Activated naive CD8-positive, alpha-beta T cell (primary cell): ENCODE results near the gene GTSE1.

Experiments
- H3K27ac Mint-ChIP-seq: one replicate; pipeline ENCODE4 v1.8.0; 2021; ENCODE audit warnings: mixed read lengths
- H3K27me3 Mint-ChIP-seq: one replicate; pipeline ENCODE4 v1.8.0; 2021; ENCODE audit warnings: mixed read lengths
- H3K36me3 Mint-ChIP-seq: one replicate; pipeline ENCODE4 v1.8.0; 2021; ENCODE audit warnings: mixed read lengths
- H3K4me1 Mint-ChIP-seq: one replicate; pipeline ENCODE4 v1.8.0; 2021; ENCODE audit warnings: low read depth, mixed read lengths
- H3K4me3 Mint-ChIP-seq: one replicate; pipeline ENCODE4 v1.8.0; 2021; ENCODE audit warnings: mild to moderate bottlenecking, mixed read lengths
- H3K9me3 Mint-ChIP-seq: one replicate; pipeline ENCODE4 v1.8.0; 2021; ENCODE audit warnings: low read depth, mixed read lengths

Gene GTSE1

GRCh38 chr22:46355369-46355995 is 58.8 kb downstream of the GTSE1 start:
- no peaks in the 10 kb centered on the region for H3K27me3 Mint-ChIP-seq
- H3K9me3 Mint-ChIP-seq = no peaks in the 10 kb centered on the region
- H3K4me1 Mint-ChIP-seq = no peaks in the 10 kb centered on the region
- H3K4me3 Mint-ChIP-seq = no peak overlapping the region
- H3K36me3 Mint-ChIP-seq = no peaks in the 10 kb centered on the region
- no peak overlapping the region for H3K27ac Mint-ChIP-seq

DNA sequence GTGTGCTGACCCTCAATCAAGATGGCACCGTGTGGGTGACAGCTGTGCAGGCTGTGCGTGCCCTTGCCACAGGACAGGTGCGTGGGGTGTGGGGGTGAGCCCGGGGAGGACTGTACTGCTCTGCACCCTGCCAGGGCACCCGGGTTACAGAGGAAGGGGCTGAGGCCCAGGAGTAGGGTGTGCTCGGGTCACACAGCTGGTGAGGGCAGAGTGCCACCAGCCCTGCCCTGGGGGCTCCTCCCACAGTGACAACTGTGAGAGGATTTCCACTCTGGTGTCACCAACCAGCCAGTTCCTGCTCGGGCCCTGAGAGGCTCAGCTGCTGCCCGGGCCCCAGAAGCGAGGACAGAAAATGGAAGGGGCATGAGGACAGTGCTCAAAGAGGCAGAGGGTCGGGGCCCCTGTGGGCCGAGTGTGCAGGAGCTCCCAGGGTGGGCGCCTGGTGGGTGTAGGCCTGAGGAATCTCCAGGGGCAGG is 59.4 kb downstream of the GTSE1 start:
- no peaks in the 10 kb centered on the region for H3K27me3 Mint-ChIP-seq
- no peak overlapping the region for H3K27ac Mint-ChIP-seq
- H3K36me3 Mint-ChIP-seq = no peaks in the 10 kb centered on the region
- no peaks in the 10 kb centered on the region for H3K4me1 Mint-ChIP-seq
- H3K4me3 Mint-ChIP-seq = no peak overlapping the region
- H3K9me3 Mint-ChIP-seq = no peaks in the 10 kb centered on the region

- H3K4me1 Mint-ChIP-seq = no peaks in the 10 kb centered on the region
- no peaks in the 10 kb centered on the region for H3K27me3 Mint-ChIP-seq
- H3K27ac Mint-ChIP-seq = no peak overlapping the region
- H3K4me3 Mint-ChIP-seq = no peak overlapping the region
- H3K36me3 Mint-ChIP-seq = no peaks in the 10 kb centered on the region
- no peaks in the 10 kb centered on the region for H3K9me3 Mint-ChIP-seq
Observed at GRCh38 chr22:46356496-46357480, 60.1 kb downstream of the GTSE1 start.

- no peak overlapping the region for H3K27ac Mint-ChIP-seq
- no peak overlapping the region for H3K4me3 Mint-ChIP-seq
Observed at GRCh38 chr22:46357711-46358520, 61.2 kb downstream of the GTSE1 start.

GRCh38 chr22:46358766-46359165 is 62.1 kb downstream of the GTSE1 start:
- Mint-ChIP-seq H3K4me1 (no peaks in the 10 kb centered on the region), H3K27ac (no peak overlapping the region), H3K9me3 (no peaks in the 10 kb centered on the region), H3K36me3 (no peaks in the 10 kb centered on the region), H3K4me3 (no peak overlapping the region), H3K27me3 (no peaks in the 10 kb centered on the region)

More at GRCh38 chr22:46357711-46358520, 61.2 kb downstream of the GTSE1 start:
- Mint-ChIP-seq H3K27me3 (no peaks in the 10 kb centered on the region), H3K9me3 (no peaks in the 10 kb centered on the region), H3K36me3 (no peaks in the 10 kb centered on the region), H3K4me1 (no peaks in the 10 kb centered on the region)

DNA sequence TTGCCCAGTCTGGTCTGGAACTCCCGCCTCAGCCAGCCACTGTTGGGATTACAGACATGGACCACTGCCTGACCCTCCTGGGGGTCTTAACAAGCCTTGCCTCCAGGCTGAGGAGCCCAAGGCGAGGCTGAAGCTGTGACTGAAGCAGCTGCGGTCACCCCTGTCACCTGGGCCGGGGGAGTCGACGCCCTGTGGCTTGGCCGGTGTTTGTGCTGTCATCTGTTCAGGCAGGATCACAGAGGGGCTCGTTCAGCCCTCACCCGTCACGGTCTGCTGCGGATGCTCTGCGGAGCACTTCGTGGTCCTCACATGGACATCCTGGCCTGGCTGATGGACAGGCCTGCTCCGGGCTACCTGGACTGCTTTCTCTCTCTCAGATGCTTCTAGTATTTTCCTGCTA is 62.7 kb downstream of the GTSE1 start:
- H3K27ac Mint-ChIP-seq = no peak overlapping the region
- H3K27me3 Mint-ChIP-seq = no peaks in the 10 kb centered on the region

GRCh38 chr22:46360097-46360496 is 63.4 kb downstream of the GTSE1 start:
- Mint-ChIP-seq H3K4me1 (no peaks in the 10 kb centered on the region), H3K9me3 (no peaks in the 10 kb centered on the region), H3K4me3 (no peak overlapping the region), H3K27ac (no peak overlapping the region), H3K27me3 (no peaks in the 10 kb centered on the region), H3K36me3 (no peaks in the 10 kb centered on the region)

More for the DNA sequence above, 62.7 kb downstream of the GTSE1 start:
- Mint-ChIP-seq H3K4me3 (no peak overlapping the region), H3K36me3 (no peaks in the 10 kb centered on the region), H3K4me1 (no peaks in the 10 kb centered on the region), H3K9me3 (no peaks in the 10 kb centered on the region)

DNA sequence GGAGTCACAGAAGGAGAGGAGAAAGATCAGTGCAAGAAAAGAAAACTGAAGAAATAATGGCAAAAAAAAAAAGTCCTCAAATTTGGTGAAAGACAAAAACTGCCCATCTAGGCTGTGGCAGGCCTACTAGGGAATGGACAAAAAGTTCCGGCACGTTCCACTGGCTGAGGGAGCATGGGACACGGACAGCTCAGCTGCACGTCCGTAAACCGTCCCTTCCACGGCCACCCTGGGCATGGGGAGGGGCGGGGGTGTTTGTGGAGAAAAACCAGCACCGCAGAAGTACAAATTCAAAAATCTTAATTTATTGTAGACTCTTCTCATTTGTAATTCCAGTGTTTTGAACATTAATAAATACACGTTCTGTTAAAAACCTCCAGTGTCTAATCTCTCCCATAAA is 64.2 kb downstream of the GTSE1 start:
- Mint-ChIP-seq H3K27me3 (no peaks in the 10 kb centered on the region), H3K4me3 (no peak overlapping the region), H3K9me3 (no peaks in the 10 kb centered on the region), H3K4me1 (no peaks in the 10 kb centered on the region), H3K27ac (no peak overlapping the region), H3K36me3 (no peaks in the 10 kb centered on the region)

DNA sequence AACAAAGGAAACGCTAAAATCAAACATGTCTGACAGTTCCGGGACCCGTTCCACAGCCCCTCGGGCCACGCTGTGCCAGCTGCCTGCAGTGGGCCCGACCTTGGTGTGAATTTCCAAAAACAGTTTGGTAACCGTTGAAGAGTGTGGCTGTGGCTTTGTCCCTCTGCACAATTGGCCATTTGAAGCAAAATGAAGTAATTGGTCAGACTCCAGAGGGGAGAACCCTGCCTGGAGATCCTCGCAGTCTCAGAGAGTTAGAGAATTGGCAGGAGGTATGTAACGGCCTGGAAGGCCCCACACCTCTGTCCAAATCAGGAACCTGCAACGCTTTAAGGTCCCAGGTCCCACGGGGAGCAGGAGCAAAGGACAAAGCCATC is 65.1 kb downstream of the GTSE1 start:
- Mint-ChIP-seq H3K36me3 (no peaks in the 10 kb centered on the region), H3K9me3 (no peaks in the 10 kb centered on the region), H3K27me3 (no peaks in the 10 kb centered on the region), H3K27ac (no peak overlapping the region), H3K4me1 (no peaks in the 10 kb centered on the region), H3K4me3 (no peak overlapping the region)

GRCh38 chr22:46362203-46362933 is 65.7 kb downstream of the GTSE1 start:
- Mint-ChIP-seq H3K4me3 (no peak overlapping the region), H3K27me3 (no peaks in the 10 kb centered on the region), H3K27ac (no peak overlapping the region), H3K4me1 (no peaks in the 10 kb centered on the region), H3K9me3 (no peaks in the 10 kb centered on the region), H3K36me3 (no peaks in the 10 kb centered on the region)

GRCh38 chr22:46362934-46363515 is 66.4 kb downstream of the GTSE1 start:
- Mint-ChIP-seq H3K36me3 (no peaks in the 10 kb centered on the region), H3K4me1 (peaks cover 3% of the 10 kb centered on the region), H3K27me3 (no peaks in the 10 kb centered on the region), H3K4me3 (no peak overlapping the region), H3K9me3 (no peaks in the 10 kb centered on the region), H3K27ac (no peak overlapping the region)

DNA sequence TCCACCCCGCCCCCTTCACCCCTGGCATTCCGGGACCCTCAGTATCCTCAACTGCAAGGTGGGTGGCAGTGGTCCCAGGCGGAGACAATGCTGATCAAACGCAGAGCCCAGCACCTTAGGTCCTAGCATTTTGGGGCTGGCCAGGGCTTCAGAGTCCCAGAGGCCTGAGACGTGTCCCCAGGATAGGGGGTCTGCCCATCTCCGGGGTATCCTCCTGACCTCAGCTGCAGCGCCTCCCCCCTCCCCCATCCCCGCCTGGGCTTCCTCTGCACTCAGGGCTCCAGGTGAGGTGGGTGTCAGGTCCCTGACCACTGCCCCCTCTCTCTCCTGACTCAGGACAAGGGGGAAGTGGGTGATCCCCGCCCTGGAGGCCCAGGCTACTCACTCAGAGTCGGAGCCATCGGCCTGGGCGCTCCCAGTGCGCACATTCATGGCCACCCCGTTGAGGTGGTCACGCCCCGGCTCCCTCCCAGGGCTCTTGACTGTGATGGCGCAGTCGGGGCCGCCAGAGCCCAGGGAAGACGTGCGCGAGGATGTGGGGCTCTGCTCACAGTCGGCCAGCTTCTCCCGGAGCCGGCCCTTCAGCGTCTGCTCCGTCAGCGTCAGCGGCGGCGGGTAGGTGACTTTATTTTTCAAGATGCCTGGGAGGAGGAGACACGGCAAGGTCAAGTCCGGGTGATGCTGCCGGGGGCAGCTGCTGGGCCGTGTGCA is 67.1 kb downstream of the GTSE1 start:
- H3K27ac Mint-ChIP-seq = no peak overlapping the region
- no peak overlapping the region for H3K4me3 Mint-ChIP-seq
- H3K36me3 Mint-ChIP-seq = no peaks in the 10 kb centered on the region
- peaks cover 3% of the 10 kb centered on the region for H3K4me1 Mint-ChIP-seq
- no peaks in the 10 kb centered on the region for H3K9me3 Mint-ChIP-seq
- no peaks in the 10 kb centered on the region for H3K27me3 Mint-ChIP-seq

GRCh38 chr22:46364341-46365165 is 67.9 kb downstream of the GTSE1 start:
- H3K4me3 Mint-ChIP-seq = no peak overlapping the region
- H3K4me1 Mint-ChIP-seq = peaks cover 3% of the 10 kb centered on the region
- no peak overlapping the region for H3K27ac Mint-ChIP-seq
- no peaks in the 10 kb centered on the region for H3K36me3 Mint-ChIP-seq
- no peaks in the 10 kb centered on the region for H3K27me3 Mint-ChIP-seq
- H3K9me3 Mint-ChIP-seq = no peaks in the 10 kb centered on the region
